ENCODE measurements around the gene OGFOD1.

OGFOD1 gene

DNA sequence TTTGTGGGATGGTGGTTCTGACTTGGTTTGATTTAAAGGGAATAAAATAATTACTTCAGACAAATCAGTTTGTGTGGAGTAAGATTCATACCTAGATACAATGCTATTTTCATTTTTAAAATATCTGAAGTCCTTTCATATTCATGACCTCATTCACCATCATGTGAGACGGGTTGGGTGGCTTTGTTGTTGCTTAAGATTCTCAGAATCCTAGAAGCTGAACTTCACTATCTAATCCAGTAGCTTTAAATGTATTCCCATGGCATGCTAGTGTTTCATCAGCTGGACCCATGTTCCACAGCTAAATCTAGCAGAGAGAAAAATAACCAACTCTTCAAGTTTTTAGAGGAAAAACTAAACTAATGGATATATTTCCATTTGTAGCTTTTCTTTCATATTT lies 23.3 kb upstream of the OGFOD1 start:
- DNase-seq: no peak

DNA sequence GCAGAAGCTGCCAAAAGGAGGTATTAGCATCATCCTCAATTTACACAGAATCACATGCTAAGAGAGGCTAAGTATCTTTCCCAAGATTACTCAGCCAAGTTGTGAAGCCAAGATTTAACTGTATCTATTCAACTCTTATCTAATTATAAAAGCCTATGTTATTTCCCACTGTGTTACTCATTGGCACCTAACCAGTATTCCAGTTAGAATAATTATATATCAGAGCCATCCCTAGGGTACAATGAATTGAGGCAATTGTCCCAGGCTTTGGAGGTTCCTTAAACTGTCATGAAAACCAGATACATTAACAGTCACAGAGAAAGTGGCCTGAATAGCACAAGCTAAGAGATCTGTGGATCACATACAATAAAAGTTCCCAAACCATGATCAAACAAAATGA lies 15.1 kb upstream of the OGFOD1 start:
- no peak for DNase-seq

DNA sequence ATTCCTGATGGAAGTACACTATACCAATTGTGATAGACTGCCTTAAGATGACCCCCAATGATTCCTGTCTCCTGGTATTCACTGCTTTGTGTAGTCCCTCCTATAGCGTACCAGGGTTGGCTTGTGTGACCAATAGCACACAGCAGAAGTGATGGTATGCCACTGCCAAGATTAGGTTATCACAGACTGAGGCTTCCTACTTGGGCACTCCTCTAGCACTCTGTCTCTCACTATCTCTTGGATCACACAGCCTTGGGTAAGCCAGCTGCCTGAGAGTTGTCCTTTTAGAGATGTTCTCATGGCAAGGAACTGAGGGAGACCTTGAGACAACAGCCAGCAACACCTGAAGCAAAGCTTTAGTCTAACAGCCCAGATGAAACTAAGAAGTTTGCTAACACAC lies 13.3 kb upstream of the OGFOD1 start:
- no peak for DNase-seq

DNA sequence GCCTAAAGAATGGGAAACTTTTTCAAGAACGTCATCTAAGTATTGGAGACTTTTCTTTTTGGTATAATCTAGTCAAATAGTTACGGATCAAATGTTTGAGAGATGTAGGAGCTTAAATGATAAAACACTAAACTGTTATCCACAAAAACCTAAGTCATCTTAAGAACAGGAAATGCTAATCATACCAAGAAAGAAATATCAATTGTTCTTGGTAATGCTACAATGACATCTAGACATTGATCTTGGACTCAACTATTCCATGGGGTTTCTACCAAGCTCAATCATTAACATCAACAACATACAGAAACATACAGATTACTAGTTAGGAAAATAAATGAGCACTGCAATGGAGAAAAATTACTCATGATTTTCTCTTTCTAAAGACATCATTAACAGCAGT lies 4.1 kb upstream of the OGFOD1 start:
- no peak for DNase-seq

DNA sequence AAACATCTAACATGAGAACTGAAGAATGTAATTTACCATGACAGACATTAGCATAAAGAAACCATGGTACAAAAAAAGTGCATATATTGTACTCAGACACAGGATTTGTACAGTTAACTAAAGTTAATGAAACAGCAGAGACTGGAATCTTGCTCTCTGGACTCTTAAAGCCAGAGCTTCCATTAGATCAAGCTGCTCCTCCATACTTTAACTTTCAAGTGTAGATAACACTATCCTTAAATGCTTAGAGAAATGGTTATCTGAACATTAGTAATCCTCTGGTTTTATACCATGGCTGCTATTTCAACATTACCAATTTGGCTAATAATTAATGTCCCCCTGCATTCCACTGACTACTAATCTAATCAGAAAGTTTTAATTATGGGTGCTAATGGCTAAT lies 3.3 kb upstream of the OGFOD1 start:
- DNase-seq: no peak

DNA sequence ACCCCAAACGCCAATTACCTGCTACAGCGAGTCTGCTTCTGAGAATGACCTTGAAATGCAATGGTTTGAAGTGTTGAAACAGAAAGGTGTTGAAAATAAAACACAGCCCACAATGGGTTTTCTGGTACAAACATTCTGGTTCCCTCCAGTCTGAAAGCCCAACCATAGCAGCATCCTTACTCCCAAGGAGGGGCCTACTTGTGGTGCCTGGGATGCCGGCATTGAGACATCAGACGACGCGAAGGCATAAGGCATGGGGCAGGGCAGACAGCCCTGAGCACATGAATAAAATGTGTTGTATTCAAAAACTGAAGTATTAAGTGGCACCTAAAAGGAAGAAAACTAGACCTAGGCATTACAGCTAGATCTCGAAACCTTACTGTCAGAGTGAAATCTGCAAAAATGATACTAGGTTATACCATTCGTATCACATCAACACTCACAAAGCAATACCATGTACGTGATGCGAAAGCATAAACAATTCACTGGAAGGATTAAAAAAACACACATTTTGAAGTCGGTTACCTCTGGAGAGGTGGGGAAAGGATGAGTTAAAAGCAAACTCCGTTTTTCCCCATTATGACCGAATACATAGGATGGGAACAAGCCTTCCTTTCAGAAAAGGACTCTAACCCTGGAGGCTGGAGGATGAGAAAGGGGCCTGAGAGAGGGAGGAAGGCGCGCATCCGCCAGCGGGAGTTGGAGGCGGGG lies 924 bp upstream of the OGFOD1 start:
- DNase-seq: no peak

DNA sequence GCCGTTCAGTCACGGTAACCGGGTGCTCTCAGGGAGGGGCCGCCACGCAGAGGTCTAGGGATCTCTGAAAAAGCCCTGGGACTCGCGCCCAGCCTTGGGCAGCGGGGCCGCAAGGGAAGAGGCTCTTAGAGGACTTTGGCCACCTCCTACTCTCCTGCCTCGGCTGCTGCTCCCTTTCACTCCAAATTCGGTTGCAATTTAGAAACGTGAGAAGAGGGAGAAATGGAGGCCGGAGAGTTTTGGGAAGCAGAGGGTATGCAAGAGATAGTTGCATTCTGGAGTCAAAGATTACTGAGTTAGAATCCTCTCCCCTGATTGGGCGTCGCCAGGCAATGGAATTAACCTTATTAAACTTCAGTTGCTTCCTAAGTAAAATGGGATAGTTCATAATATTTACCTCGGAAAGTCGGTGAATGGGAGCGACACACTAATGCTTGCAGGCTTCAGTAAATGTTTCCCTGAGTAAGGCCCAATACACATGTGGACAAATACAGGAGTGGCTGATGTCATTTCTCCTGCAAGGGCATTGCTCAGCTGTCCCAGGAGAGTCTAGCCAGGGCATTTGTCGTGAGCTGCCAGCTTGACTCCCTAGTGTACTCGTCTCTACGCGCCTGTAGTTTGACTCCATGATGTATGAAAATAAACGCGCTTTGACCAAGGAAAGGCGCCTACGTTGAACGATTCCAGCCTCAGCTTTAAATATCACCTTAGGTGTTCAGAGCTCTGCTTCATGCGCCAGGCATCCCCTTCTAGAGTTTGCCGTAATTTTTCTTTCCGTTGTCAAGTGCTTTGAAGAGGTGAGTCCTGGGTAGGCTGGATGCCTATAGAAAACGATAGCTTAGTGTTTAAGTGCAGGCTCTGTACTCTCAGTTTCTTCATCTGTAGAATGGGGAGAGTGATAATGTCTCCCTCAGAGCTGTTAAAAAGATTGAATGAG lies 667 bp downstream of the OGFOD1 start:
- DNase-seq: no peak

DNA sequence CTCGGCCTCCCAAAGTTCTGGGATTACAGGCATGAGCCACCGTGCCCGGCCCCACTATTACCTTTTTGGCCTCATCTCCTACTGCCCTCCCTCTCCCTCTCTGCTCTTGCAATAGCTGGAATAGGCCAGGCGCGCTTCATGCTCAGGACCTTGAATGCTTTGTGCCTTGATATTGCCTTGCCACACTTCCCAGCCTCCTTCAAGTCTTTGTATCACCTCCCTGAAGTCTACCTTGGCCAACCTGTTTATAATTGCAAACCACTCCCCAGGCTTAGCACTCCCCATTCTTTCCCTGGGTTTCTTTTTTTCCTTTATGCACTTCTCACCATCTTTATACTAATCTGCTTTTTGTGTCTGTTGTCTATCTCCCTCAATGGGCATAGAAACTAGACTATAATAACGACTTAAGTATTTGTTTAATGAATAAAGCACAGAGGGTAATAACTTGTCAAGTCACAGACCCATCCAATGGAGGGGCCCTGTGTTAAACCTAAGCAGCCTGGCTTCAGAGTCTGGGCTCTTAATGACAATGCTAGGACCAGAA lies 6.6 kb downstream of the OGFOD1 start:
- no peak for DNase-seq

DNA sequence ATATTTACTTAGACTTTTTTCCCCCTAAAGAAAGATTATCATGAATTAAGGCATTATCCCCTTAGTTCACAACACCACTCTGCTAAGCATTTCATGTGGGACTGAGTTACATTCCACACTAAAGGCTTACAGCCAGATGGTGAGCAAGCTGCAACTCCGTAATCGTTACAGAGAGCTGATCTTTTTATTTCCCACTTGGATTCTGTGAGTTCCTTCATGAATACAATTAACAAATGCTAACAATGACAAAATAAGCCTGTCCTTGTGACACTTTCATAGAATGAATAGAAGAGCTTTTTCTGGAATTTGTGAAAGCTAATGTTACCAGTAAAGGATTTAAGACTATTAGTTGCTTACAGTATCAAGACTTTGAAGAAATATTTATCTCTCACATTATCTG lies 8.7 kb downstream of the OGFOD1 start:
- DNase-seq: no peak

DNA sequence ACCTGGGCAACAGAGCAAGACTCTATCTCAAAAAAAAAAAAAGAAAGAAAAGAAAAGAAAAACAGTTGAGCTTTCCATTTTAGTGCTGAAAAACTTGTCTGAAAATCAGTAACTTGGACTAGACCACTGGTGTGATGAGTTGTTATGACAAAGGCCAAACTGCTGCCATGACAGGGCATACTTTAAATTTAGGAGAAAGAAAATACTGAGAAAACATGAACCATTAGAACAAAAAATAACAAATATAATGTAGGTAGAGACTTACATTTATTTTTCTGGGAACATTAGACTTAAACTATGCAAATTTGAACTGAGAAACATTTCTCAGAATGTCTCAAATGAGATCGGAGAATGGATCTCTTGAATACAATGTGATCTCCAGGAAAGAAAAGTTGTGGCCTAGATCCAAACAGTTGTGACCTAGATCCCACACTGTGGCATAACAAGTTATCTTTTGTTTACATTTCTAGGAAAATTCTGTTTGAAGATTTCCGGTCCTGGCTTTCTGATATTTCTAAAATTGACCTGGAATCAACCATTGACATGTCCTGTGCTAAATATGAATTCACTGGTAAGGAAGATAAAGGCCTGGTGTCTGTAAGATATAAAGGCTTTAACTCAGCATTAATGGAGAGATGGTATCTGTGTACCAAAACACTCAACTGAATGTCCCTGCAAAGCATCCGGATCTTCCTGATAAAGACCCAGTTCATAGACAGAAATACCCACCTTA lies 10.9 kb downstream of the OGFOD1 start:
- DNase-seq: no peak

DNA sequence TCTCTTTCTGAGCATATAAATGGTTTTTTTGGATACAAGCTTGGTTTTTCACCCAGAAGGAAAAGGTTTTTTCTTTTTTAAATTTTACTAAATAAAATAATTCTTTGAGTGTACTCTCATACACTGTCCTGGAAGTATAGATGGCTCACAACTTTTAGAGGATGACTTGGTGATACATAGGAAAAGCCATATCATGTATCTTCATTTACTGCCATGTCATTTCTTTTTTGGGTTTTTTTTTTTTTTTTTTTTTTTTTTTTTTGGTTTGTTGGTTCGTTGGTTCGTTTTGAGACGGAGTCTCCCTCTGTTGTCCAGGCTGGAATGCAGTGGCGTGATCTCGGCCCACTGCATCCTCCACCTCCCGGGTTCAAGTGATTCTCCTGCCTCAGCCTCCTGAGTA lies 11.8 kb downstream of the OGFOD1 start:
- DNase-seq: no peak

DNA sequence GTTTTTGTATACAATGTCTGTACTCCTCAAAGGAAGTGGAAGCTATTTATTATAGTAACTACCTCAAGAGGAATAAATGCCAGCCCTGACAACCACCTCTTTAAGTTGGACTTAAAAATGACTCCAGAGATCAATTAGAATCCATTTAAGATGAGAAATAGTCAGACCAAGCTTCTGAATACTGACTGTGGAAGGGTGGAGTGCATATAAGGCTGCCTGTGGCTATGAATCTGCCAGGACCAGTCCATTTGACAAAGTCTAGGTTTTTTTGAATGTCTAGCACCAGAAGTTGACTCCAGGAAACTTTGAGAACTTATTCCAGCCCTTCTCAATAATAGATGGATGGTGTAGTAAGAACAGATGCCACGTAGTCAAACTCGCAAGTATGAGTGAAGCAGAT lies 15.0 kb downstream of the OGFOD1 start:
- DNase-seq: no peak

DNA sequence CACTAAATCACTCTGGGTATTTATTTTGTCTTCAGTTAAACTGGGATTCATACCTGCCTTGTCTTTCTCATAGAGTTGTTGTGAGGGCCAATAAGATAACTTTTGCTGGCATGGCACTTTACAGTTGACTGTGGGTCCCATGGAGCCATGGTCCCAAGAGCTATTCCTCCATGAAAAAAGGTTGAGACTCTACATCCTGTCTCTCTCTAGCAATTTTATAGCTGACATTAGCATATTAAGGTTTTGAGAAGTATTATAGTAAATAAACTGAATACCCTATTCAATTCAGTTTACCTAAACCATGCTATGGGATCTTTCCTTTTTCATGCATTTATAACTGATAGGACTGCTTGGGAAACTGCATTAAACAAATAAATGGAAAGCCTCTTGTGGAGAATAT lies 17.4 kb downstream of the OGFOD1 start:
- no peak for DNase-seq

DNA sequence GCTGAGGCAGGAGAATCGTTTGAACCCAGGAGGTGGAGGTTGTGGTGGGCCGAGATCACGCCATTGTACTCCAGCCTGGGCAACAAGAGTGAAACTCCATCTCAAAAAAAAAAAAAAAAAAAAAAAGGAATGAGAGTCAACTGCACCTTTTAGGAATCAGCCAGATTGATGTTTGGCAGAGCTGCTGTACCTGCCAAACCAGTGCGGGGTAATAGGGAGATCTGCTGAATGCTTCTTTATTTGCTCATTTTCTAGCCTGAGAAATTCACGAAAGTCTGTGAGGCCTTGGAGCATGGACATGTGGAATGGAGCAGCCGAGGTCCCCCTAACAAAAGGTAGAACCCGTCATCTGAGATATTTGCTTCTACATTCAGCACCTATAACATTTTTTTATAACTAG lies 18.4 kb downstream of the OGFOD1 start:
- no peak for DNase-seq

DNA sequence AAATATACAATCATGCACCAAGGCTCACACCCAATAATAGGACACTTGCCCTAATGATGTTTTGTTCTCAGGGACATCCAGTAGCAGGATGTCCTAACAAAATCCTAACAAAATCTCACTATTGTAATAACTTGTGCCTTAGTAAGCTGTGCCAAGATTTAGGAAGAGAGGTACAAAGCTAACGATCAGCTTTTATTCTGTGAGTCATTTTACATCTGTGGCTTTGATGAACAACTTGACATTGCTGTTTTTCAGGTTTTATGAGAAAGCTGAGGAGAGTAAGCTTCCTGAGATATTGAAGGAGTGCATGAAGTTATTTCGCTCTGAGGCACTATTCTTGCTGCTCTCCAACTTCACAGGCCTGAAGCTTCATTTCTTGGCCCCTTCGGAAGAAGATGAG lies 18.9 kb downstream of the OGFOD1 start:
- no peak for DNase-seq

DNA sequence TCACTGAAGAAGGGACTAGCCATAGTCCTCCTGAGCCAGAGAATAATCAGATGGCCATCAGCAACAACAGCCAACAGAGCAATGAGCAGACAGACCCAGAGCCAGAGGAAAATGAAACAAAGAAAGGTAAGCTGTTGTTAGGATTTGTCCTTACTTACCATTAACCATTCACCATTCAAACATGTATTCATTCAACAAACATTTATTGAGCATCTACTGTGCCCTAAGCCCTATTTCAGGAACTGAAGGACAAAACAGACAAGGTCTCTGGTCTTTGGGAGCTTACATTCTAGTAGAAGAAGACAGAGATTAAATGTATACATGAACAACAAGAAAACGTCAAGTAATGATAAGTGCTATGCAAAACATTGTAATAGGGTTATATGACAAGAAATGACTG lies 19.3 kb downstream of the OGFOD1 start:
- DNase-seq: no peak

DNA sequence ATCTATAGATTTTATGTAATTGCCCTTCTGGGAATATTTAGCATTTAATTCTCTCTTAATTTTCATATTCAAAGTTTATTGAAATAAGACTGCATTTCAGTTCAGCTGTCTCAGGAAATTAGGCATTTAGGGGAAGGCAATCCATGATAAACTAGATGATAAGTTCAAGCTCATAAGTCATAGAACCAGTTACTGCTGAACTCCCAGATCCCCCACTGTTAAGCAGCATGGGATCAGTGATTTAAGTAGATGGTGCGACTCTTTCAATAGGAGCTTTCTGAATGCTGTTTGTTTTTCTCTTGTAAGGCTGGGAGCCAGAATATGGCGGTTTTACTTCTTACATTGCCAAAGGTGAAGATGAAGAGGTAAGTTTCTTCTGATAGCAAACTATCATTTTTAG lies 23.8 kb downstream of the OGFOD1 start:
- DNase-seq: no peak

DNA sequence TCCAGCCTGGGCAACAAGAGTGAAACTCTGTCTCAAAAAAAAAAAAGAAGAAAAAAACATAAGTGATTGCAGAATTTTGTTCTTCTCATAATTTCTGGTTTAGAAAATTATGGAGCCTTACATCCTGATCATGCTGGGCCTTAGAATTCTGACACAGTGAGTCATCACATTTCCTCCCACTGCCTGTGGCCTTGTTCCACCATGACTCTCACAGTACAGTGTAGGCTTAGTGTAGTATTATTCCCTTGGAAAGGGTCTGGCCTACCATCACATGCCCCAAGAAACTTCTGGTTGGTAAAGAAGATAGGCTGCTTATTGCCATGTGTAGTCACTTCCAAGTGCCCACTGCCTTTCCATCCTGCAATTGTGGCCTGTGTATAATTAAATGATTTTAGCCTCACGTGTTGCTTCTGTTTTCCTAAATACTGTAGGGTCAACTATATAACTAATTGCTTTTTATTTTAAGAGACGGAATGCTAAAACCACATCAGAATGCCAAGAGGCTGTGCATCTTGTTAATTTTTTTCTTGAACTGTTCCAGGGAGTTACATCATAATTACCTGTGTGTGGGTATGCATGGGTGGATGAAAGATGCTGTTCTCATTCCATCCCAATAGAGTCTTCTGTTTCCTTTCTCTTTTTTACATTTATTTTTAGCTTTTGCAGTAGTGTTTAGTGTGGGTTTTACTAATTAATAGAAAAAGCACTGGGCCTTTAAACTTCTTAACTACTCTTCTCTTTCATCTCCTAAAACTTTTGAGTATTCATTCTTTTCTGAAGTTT lies 25.9 kb downstream of the OGFOD1 start:
- DNase-seq: no peak

DNA sequence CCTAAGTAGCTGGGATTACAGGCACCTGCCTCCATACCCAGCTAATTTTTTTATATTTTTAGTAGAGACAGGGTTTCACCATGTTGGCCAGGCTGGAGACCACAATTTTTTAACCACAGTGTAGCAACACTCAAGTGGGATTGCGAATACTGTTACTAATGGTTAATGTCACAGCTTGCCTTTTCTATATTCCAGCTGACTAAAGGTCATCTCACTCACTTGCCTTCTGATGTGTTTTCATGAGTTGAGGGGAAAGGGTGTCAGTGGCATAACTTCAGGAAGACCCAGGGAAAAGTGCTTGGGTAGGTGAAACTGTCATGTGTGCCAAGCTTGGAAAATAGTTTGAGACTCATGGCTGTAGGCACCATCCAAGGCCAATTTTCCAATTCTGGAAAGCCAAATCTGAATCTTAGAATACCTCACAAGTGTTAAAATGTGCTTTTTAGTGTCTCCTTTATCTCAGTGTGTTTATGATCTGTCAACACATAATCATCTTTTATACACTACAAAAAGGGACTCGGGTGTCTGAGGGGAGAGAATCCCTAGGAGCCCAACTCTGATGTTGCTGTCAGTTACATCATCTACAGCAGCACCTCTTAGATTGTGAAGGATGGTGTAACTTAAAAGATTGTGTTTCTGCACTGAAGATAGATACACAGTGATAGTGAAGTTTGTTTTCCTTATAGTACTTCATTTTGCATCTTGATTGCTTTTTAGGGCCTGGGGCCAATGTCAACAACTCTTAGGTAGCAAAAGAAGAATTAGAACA lies 27.1 kb downstream of the OGFOD1 start:
- DNase-seq: no peak

DNA sequence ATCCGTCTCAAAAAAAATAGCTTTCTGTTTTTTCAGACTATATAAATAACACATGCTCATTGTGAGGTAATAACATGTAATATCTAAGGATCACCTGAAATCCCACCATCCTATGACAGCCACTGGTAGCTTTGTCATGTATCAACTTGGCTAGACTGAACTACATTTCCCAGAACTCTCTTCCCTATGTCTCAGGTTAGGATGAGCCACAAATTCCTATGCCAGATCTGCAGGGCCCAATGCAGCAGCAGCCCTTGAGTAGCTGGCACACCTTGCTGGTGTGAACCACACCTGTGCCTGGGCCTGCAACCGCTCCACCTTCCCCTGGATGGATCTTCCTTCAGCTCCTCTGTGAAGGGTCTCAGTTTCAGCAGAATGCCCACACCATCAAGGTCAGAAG lies 28.1 kb downstream of the OGFOD1 start:
- DNase-seq: no peak

DNA sequence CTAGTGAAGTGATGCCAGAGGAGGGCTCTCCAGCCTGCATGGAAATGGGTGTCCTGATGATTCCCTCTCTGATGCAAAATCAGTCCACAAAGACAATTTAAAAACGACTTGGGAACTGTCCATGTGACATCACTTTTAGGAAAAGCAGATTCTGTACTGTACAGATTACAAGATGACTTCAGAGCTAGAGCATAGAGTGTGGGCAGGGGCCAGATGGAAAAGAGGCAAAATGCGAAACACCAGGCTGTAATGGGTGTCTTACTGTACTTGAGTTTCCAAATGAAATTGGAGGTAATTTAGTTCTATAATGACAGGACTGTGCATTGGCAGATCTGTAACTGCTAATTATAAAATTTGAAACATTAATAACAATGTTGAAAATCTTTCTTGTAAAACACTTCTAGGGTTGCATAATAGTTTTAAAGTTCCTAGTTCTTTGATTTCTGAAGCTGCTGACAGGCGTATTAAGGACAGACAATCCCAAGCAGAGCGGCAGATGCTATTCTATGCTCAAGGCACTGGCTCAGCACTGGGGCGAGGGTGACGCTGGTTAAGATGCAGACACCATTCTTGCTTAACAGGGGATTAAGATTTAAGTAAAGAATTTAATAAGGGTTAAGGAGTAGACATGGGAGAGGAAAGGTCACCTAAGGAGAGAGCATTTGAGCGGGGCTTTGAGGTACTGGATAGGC lies 29.6 kb downstream of the OGFOD1 start:
- no peak for DNase-seq

All from NCI-H1436 treated with DMSO at 0.1 percent for 48 hours (cell line).